ENCODE results near the gene DMD. TPM values are rescaled to one million over a fixed set of nuclear protein-coding genes. Genes with fewer than 3 reads are reported as not detected.

Gene DMD
- total RNA-seq, result 10 to 100 TPM; 18.7 to 69.5 (median 38.5) TPM

DNA sequence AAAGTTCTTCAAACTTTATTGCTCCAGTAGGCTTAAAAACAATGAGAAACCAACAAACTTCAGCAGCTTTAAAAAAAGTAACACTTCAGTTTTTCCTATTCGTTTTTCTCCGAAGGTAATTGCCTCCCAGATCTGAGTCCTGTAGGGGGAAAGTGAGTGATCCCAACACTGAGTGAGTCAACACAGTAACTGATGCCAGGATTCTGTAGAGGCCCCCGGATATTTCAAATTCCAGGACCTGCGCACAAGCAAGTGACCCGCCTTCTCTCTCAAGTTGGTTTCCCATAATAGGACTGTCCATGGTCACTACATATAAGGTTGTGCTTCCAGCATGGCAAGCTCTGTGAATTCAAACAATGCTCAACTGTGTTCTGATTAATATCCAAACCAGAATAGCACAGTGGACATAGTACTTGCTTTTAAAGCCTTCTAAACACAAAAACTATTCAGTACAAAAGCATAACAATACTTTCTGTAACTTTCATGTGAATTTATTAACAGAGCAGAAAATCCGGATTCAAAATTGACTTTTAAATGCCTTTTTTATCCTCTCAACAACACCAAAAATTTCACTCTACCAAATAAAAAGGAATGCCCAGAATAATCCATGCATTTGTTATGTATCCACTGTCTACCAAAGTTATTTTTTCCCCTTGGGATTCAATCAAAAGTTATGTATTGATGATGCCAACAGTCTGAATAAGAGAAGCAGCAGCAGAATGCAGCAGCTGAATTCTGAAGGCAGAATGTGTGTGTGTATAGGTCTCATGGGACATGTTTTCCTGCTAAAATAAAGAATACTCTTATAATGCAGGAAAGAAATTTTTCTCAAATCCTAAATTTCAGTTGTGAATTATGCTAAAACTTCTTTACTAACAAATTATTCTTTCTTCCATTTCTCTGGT, at the start of gene DMD:
TSS of gene DMD (minus strand) at position 194 of the 905 bp plus-strand sequence. CDS start 237 bp downstream, outside the sequence.
- peak within 1 kb of the TSS; percentile 16 for H3K4me3 ChIP-seq
- DNase-seq (ENCODE audit: low spot score in 2 of 2), result no peak
- 15% methylated on average over 6 of the region's 6 CpGs for WGBS

DNA sequence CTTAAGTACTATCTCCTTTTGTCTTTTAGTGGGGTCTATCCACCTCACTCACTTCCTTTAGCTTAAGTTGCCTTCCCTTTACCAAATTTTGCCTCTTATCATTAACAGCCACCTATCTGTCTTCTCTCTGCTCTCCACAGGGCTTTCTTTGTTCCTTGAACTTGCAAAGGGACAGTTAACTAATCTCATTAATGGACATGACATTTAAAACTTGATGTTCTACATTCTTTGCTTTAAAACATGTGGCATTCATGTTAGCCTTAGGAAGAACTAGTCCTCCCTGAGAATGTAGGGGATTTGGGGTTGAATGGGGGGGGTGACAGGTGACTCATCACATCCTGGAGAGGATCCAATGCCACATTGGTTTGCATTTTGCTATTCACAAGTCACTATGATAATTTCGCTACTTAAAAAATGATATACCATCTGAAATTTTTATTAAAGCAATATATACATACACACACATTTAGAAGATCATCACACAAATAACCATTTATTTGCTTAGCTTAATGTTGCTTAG, 41.0 kb upstream of the DMD start:
- Histone ChIP-seq H3K27me3 (no peaks in the 10 kb centered on the region), H3K27ac (no peak overlapping the region), H3K9me3 (no peaks in the 10 kb centered on the region), H3K4me3 (no peak overlapping the region), H3K36me3 (no peaks in the 10 kb centered on the region), H3K4me1 (no peaks in the 10 kb centered on the region)
- TF ChIP-seq POLR2A (IDR thresholded peaks at IDR 0.05), result no peak
- TF ChIP-seq, protein P1, sequence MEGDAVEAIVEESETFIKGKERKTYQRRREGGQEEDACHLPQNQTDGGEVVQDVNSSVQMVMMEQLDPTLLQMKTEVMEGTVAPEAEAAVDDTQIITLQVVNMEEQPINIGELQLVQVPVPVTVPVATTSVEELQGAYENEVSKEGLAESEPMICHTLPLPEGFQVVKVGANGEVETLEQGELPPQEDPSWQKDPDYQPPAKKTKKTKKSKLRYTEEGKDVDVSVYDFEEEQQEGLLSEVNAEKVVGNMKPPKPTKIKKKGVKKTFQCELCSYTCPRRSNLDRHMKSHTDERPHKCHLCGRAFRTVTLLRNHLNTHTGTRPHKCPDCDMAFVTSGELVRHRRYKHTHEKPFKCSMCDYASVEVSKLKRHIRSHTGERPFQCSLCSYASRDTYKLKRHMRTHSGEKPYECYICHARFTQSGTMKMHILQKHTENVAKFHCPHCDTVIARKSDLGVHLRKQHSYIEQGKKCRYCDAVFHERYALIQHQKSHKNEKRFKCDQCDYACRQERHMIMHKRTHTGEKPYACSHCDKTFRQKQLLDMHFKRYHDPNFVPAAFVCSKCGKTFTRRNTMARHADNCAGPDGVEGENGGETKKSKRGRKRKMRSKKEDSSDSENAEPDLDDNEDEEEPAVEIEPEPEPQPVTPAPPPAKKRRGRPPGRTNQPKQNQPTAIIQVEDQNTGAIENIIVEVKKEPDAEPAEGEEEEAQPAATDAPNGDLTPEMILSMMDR (IDR thresholded peaks at IDR 0.05), result no peak
- TF ChIP-seq EP300 (IDR thresholded peaks at IDR 0.05), result no peak
- TF ChIP-seq POLR2AphosphoS5 (IDR thresholded peaks at IDR 0.05), result no peak
- no peak for DNase-seq (ENCODE audit: low spot score in 2 of 2)
- WGBS, result 74% methylated on average over 1 of the region's 1 CpG

More for the DNA sequence above, at the start of gene DMD:
- Histone ChIP-seq H3K4me1 (no peaks in the 10 kb centered on the region), H3K36me3 (no peaks in the 10 kb centered on the region), H3K9me3 (no peaks in the 10 kb centered on the region), H3K27ac (no peak within 1 kb of the TSS), H3K27me3 (no peaks in the 10 kb centered on the region)
- TF ChIP-seq EP300 (IDR thresholded peaks at IDR 0.05) (no peak), POLR2A (IDR thresholded peaks at IDR 0.05) (no peak), POLR2AphosphoS5 (IDR thresholded peaks at IDR 0.05) (no peak)
- TF ChIP-seq, protein P1 (IDR thresholded peaks at IDR 0.05), result no peak

DNA sequence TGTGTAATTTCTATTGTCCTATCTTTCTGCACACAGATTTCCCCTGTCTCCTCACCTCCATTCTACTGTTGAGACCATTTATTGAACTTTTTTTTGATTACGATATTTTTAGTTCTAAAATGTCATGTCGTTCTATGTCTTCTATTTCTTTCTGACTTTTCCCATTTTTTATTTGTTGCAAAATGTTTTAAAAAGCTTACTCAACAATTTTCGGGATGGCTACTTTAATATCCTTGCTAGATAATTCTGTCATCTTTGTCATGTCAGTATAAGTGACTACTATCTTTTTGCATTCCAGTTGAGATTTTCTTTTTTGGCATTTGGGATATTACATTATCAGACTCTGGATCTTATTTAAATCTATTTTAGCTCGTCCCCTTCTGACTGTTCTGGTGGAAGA, 7.5 kb upstream of the DMD start:
- no peak overlapping the region for H3K27ac ChIP-seq
- WGBS, result 63% methylated on average over 4 of the region's 4 CpGs
- H3K4me1 ChIP-seq, result no peaks in the 10 kb centered on the region
- H3K27me3 ChIP-seq, result no peaks in the 10 kb centered on the region
- no peaks in the 10 kb centered on the region for H3K9me3 ChIP-seq
- no peak for DNase-seq (ENCODE audit: low spot score in 2 of 2)
- H3K36me3 ChIP-seq, result no peaks in the 10 kb centered on the region
- TF ChIP-seq POLR2AphosphoS5 (IDR thresholded peaks at IDR 0.05), result no peak
- no peak for TF ChIP-seq EP300 (IDR thresholded peaks at IDR 0.05)
- TF ChIP-seq, protein P1 (IDR thresholded peaks at IDR 0.05), result no peak
- TF ChIP-seq POLR2A (IDR thresholded peaks at IDR 0.05), result no peak
- H3K4me3 ChIP-seq, result no peak overlapping the region

DNA sequence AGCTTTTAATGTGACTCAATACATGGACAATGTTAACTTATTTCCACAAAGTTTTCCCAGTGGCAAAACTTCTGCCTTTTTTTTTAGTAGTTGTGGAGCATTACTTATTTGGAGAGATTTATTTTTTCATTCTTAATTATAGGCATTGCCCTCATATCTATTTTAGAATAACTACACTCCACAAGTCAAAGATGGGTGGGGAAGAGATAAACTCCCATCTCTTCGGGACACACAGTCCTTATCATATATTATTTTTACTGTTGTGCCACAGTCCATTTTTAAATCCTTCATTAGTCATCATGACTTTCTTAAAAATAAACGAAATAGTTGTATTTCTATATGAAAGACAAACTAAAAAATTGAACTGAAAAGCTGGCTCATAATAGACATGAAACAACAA, 1.2 kb downstream of the DMD start:
- Histone ChIP-seq H3K4me1 (no peaks in the 10 kb centered on the region), H3K36me3 (no peaks in the 10 kb centered on the region), H3K9me3 (no peaks in the 10 kb centered on the region), H3K27ac (no peak overlapping the region), H3K27me3 (no peaks in the 10 kb centered on the region), H3K4me3 (peak overlapping the region; percentile 16)
- no peak for DNase-seq (ENCODE audit: low spot score in 2 of 2)
- TF ChIP-seq POLR2AphosphoS5 (IDR thresholded peaks at IDR 0.05) (no peak), POLR2A (IDR thresholded peaks at IDR 0.05) (no peak), EP300 (IDR thresholded peaks at IDR 0.05) (no peak)
- TF ChIP-seq, protein P1 (IDR thresholded peaks at IDR 0.05), result no peak
- 47% methylated on average over 2 of the region's 2 CpGs for WGBS

DNA sequence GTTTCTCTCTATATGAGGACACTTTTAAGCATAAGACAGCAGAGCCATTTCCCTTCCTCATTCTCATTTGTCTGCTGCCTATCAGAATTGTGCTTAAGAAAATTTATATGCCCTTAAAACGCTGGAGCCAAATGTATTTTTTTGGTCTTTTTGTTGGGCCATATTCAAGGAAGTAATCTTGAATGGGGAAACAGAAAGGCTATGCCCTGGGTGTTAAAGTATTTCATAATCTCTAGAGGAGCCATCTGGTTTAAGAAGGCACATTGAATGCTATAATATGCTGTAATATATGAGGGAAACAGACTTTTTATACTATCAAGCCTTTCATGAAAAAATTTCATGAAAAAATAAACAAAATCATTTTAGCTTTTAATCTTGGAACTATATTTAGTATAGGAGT, 4.3 kb downstream of the DMD start:
- TF ChIP-seq, protein P1 (IDR thresholded peaks at IDR 0.05), result no peak
- TF ChIP-seq EP300 (IDR thresholded peaks at IDR 0.05), result no peak
- TF ChIP-seq POLR2A (IDR thresholded peaks at IDR 0.05), result no peak
- no peak for TF ChIP-seq POLR2AphosphoS5 (IDR thresholded peaks at IDR 0.05)
- Histone ChIP-seq H3K9me3 (no peaks in the 10 kb centered on the region), H3K36me3 (no peaks in the 10 kb centered on the region), H3K4me3 (no peak overlapping the region), H3K4me1 (no peaks in the 10 kb centered on the region), H3K27me3 (no peaks in the 10 kb centered on the region), H3K27ac (no peak overlapping the region)
- 16% methylated on average over 1 of the region's 1 CpG for WGBS
- DNase-seq (ENCODE audit: low spot score in 2 of 2), result no peak
